GM11168 (cell line): ENCODE measurements around the gene ING5.

ENCODE experiments used
- in situ Hi-C: fragments of 300-500 bp; cut with MboI; formaldehyde crosslinking; loops from one replicate; pipeline ENCODE4 v1.12.0; 2022; ENCODE audit warnings: low sequenced_read_pairs; ENCODE audit not compliant: unreplicated experiment

ING5 gene

GRCh38 chr2:241672243-241673188, 29.3 kb upstream of the ING5 start:
- in situ Hi-C loops, result no loop called here

- in situ Hi-C loops, result no loop called here
Observed at GRCh38 chr2:241673189-241673663, 28.6 kb upstream of the ING5 start.

GRCh38 chr2:241673797-241674725, 27.8 kb upstream of the ING5 start:
- in situ Hi-C loops, result no loop called here

GRCh38 chr2:241675885-241676284, 26.0 kb upstream of the ING5 start:
- in situ Hi-C loops, result no loop called here

GRCh38 chr2:241676665-241677064, 25.2 kb upstream of the ING5 start:
- in situ Hi-C loops, result no loop called here

GRCh38 chr2:241677392-241677791, 24.4 kb upstream of the ING5 start:
- in situ Hi-C loops, result no loop called here

- in situ Hi-C loops, result no loop called here
Observed at GRCh38 chr2:241678307-241678706, 23.5 kb upstream of the ING5 start.

GRCh38 chr2:241678784-241679540, 22.9 kb upstream of the ING5 start:
- in situ Hi-C loops, result no loop called here

- in situ Hi-C loops, result no loop called here
Observed at GRCh38 chr2:241680044-241680443, 21.8 kb upstream of the ING5 start.

GRCh38 chr2:241680827-241681599, 20.8 kb upstream of the ING5 start:
- in situ Hi-C loops, result no loop called here

GRCh38 chr2:241686324-241686649, 15.6 kb upstream of the ING5 start:
- in situ Hi-C loops, result no loop called here

GRCh38 chr2:241686650-241687425, 15.0 kb upstream of the ING5 start, which contains the start of gene DTYMK:
Gene DTYMK (minus strand): TSS chr2:241686815. CDS start chr2:241686783, 32 bp downstream.
- in situ Hi-C loops, result no loop called here

GRCh38 chr2:241689306-241689705, 12.5 kb upstream of the ING5 start:
- in situ Hi-C loops, result no loop called here

- in situ Hi-C loops, result no loop called here
Observed at GRCh38 chr2:241690202-241690717, 11.6 kb upstream of the ING5 start.

GRCh38 chr2:241692448-241692847, 9.4 kb upstream of the ING5 start:
- in situ Hi-C loops, result no loop called here

- in situ Hi-C loops, result no loop called here
Observed at GRCh38 chr2:241695651-241696050, 6.2 kb upstream of the ING5 start.

GRCh38 chr2:241701149-241701398, 765 bp upstream of the ING5 start:
- in situ Hi-C loops, result no loop called here

GRCh38 chr2:241702155-241703031, 554 bp downstream of the ING5 start:
- in situ Hi-C loops, result no loop called here
